Mesothelial cell of epicardium (in vitro differentiated cells): ENCODE measurements around the gene RHBDD1. TPM values are rescaled to one million over a fixed set of nuclear protein-coding genes. Genes with fewer than 3 reads are reported as not detected.

Experiments
- DNase-seq, 2 experiments: peaks; one replicate each; pipeline ENCODE4 v3.0.0; 2021; ENCODE audit warnings: low spot score in 2 of 2; ENCODE audit not compliant: unreplicated experiment in 2 of 2
- H3K27ac Mint-ChIP-seq: 2 replicates; pipeline ENCODE4 v1.8.0; 2021; ENCODE audit warnings: mixed read lengths
- H3K27me3 Mint-ChIP-seq: 2 replicates; pipeline ENCODE4 v1.8.0; 2021; ENCODE audit warnings: low read depth, mixed read lengths
- H3K36me3 Mint-ChIP-seq: 2 replicates; pipeline ENCODE4 v1.8.0; 2021; ENCODE audit warnings: mixed read lengths
- H3K4me1 Mint-ChIP-seq: 2 replicates; pipeline ENCODE4 v1.8.0; 2021; ENCODE audit warnings: mixed read lengths
- H3K4me3 Mint-ChIP-seq: 2 replicates; pipeline ENCODE4 v1.8.0; 2021; ENCODE audit warnings: mild to moderate bottlenecking, moderate library complexity, mixed read lengths
- H3K9me3 Mint-ChIP-seq: 2 replicates; pipeline ENCODE4 v1.8.0; 2021; ENCODE audit warnings: mixed read lengths
- total RNA-seq: library from RNA; stranded (reverse); gene quantifications from 3 replicates; pipeline ENCODE4 v1.2.1, GENCODE V29; 2021
- TF ChIP-seq, protein P1 (sequence below): fragments of 200-600 bp; sonication (generic); IDR thresholded peaks from one replicate; pipeline ENCODE4 v1.5.0; 2021; ENCODE audit warnings: antibody characterized with exemption; ENCODE audit not compliant: unreplicated experiment

The RHBDD1 gene
- total RNA-seq, 1 donor from 2014 or later = 42.2 TPM

DNA sequence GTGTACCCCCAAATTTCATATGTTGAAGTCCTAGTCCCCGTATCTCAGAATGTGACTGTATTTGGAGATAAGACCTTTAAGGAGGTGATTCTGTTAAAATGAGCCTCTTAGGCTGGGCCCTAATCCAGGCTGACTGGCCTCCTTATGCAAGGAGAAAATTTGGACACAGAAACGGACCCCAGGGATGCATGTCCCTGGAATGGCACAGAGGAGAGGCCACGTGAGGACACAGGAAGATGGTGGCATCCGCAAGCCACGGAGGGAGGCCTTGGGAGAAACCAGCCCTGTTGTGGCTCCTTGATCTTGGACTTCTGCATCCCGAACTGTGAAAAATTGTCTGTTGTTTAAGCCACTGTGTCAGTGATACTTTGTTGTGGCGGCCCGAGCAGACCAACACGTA lies 177.5 kb downstream of the RHBDD1 start:
- H3K27me3 Mint-ChIP-seq = no peaks in the 10 kb centered on the region
- no peak overlapping the region for H3K4me3 Mint-ChIP-seq
- H3K36me3 Mint-ChIP-seq = no peaks in the 10 kb centered on the region
- H3K4me1 Mint-ChIP-seq = no peaks in the 10 kb centered on the region
- no peak overlapping the region for H3K27ac Mint-ChIP-seq
- H3K9me3 Mint-ChIP-seq = no peaks in the 10 kb centered on the region
- no peak for DNase-seq
- TF ChIP-seq, protein P1, sequence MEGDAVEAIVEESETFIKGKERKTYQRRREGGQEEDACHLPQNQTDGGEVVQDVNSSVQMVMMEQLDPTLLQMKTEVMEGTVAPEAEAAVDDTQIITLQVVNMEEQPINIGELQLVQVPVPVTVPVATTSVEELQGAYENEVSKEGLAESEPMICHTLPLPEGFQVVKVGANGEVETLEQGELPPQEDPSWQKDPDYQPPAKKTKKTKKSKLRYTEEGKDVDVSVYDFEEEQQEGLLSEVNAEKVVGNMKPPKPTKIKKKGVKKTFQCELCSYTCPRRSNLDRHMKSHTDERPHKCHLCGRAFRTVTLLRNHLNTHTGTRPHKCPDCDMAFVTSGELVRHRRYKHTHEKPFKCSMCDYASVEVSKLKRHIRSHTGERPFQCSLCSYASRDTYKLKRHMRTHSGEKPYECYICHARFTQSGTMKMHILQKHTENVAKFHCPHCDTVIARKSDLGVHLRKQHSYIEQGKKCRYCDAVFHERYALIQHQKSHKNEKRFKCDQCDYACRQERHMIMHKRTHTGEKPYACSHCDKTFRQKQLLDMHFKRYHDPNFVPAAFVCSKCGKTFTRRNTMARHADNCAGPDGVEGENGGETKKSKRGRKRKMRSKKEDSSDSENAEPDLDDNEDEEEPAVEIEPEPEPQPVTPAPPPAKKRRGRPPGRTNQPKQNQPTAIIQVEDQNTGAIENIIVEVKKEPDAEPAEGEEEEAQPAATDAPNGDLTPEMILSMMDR = no peak

DNA sequence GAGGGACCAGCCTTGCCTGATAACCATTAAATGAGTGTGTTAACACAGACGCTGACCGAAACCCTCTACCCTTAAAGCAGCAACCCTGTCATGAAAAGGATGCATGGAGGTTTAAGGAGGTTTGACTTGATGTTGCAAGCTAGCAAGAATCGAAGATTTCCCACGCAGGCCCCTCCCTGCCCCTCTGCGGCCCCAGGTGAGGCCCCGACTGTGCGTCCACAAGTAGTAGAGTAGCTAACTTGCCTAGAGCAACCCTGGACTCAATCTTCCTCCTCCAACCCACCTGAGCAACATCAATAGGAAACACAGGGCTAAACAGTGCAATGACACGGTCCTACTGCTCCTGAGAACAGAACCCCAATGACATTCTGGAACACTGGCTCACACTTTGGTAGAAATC lies 178.0 kb downstream of the RHBDD1 start:
- DNase-seq = no peak
- TF ChIP-seq, protein P1 = no peak
- no peaks in the 10 kb centered on the region for H3K9me3 Mint-ChIP-seq
- H3K36me3 Mint-ChIP-seq = no peaks in the 10 kb centered on the region
- no peak overlapping the region for H3K27ac Mint-ChIP-seq
- H3K4me1 Mint-ChIP-seq = no peaks in the 10 kb centered on the region
- H3K4me3 Mint-ChIP-seq = no peak overlapping the region
- no peaks in the 10 kb centered on the region for H3K27me3 Mint-ChIP-seq

DNA sequence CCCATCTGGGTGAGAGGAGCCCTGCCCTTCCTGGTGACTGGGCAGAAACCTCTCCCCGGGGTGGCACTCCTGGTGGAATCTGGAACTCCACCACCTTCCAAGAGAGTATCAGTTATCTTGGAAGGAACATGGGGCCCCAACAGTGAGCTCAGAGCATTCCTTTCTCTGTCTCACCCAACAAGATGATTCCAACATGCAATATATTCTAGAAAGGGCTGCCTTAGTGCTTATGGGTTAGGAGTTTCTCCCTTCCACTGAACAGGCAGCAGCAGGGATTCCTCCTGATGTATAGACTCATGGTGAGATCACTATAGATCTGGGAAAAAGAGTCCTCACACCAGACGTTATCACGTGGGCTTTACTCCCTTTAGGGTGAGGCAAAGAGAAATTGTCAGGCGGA lies 181.0 kb downstream of the RHBDD1 start:
- Mint-ChIP-seq H3K9me3 (no peaks in the 10 kb centered on the region), H3K27me3 (no peaks in the 10 kb centered on the region), H3K36me3 (no peaks in the 10 kb centered on the region), H3K4me1 (no peaks in the 10 kb centered on the region), H3K4me3 (no peak overlapping the region), H3K27ac (no peak overlapping the region)
- TF ChIP-seq, protein P1 = no peak
- DNase-seq = no peak

DNA sequence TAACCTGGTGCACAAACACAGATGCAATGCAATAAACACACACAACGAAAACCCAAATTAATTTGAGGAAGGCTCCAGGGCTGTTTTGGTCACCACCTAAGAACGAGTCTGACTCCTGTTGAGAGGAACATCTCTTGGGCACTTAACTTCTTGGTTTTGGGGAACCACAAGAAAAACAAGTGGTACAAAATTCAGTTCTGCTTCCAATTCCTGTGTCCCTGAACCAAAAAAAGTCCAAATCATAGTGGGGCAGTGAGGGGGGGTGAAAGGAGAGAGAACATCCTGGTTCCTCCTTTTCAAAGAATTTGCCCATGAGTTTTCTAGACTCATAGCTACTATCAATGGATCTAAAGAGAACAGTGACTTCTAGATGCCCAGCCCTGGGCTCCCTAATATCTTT lies 184.6 kb downstream of the RHBDD1 start:
- H3K9me3 Mint-ChIP-seq = no peaks in the 10 kb centered on the region
- no peak overlapping the region for H3K4me3 Mint-ChIP-seq
- DNase-seq = no peak
- no peak overlapping the region for H3K27ac Mint-ChIP-seq
- no peaks in the 10 kb centered on the region for H3K27me3 Mint-ChIP-seq
- no peaks in the 10 kb centered on the region for H3K36me3 Mint-ChIP-seq
- TF ChIP-seq, protein P1 = no peak
- H3K4me1 Mint-ChIP-seq = no peaks in the 10 kb centered on the region

DNA sequence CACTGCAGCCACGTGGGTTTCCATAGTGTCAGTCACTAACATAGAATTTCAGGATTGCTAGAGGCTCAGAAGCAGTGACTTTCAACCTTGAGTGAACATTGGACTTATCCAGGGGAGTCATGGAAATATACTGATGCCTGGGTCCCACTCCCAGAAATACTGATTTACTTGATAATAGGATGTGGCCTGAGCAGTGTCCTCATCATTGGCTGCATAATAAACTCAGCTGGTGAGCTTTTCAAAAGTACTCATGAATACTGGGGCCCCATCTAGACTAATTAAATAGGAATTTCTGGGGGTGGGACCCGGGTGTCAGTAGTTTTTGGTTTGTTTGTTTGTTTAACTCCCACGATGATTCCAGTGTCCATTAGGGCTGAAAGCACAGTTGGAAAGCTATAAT lies 186.8 kb downstream of the RHBDD1 start:
- Mint-ChIP-seq H3K36me3 (no peaks in the 10 kb centered on the region), H3K27me3 (no peaks in the 10 kb centered on the region), H3K4me3 (no peak overlapping the region), H3K27ac (no peak overlapping the region), H3K4me1 (no peaks in the 10 kb centered on the region), H3K9me3 (no peaks in the 10 kb centered on the region)
- no peak for DNase-seq
- TF ChIP-seq, protein P1 = no peak

DNA sequence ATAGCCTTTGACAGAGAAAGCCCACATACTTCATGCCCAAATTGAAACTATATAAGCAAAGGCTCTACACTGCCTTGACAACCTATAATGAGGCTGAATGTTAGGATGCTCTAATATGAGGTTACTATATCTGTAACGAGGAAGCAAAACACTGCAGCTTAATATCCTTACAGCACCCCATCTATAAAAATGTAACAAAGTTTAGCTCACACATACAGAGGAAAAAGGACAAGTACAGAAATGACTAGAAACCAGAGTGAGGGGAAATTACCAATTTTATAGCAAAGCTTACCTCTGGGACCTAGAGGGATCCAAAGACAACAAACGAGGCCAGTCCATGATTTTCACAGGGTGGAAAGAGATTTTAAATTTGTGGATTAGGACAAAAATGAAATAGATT lies 189.7 kb downstream of the RHBDD1 start:
- TF ChIP-seq, protein P1 = no peak
- Mint-ChIP-seq H3K4me3 (no peak overlapping the region), H3K36me3 (no peaks in the 10 kb centered on the region), H3K27me3 (no peaks in the 10 kb centered on the region), H3K9me3 (no peaks in the 10 kb centered on the region), H3K27ac (no peak overlapping the region), H3K4me1 (no peaks in the 10 kb centered on the region)
- DNase-seq = no peak
